Activated CD4-positive, alpha-beta T cell treated with anti-CD3 and anti-CD28 coated beads, Interleukin-2, amount 50 U/mL, for 48 hours (primary cell): ENCODE results near the gene PTPN2.
A peak's percentile ranks its signal among the peaks of the same experiment; 100 is the strongest.

Experiments used
- DNase-seq, 2 experiments: peaks; one replicate each; pipeline ENCODE4 v3.0.0-alpha.2; 2020

PTPN2 gene

GRCh38 chr18:12857215-12857905, 26.7 kb downstream of the PTPN2 start:
- DNase-seq: peak; percentile 43 to 60

GRCh38 chr18:12855916-12856315, 28.1 kb downstream of the PTPN2 start:
- DNase-seq: no peak

- DNase-seq: no peak
Observed at GRCh38 chr18:12852566-12853315, 31.3 kb downstream of the PTPN2 start.

DNA sequence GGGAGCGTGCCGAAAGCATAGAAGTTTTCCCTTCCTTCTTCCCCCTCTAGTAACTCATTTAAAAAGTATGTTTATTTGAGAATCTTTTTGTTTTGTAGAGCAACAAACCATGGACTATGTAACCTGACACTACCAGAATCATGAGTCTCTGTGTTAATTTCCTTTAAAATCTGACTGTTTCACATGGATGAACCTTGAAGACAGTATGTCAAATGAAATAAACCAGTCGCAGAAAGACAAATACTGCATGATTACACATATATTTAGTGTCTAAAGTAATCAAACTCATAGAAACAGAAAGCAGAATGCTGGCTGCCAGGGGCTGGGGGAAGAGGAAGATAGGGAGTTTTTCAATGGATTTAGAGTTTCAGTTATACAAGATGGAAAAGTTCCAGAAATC, 32.3 kb downstream of the PTPN2 start:
- DNase-seq: no peak

DNA sequence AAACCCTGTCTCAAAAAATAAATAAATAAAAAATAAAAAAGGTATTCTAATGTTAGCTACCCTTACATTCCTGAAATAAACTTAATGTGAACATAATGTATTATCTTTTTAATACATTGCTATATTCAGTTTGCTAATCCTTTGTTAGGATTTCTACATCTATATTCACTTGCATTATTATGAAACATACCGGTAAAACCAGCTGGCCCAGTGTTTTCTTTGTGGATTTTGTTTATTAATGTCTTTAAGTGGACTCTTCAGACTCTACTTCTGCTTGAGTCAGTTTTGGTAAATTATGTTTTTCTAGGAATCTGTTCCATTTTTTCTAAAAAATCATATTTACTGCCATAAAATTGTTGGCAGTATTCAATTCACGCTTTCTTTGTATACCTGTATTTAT, 34.5 kb downstream of the PTPN2 start:
- DNase-seq: no peak

DNA sequence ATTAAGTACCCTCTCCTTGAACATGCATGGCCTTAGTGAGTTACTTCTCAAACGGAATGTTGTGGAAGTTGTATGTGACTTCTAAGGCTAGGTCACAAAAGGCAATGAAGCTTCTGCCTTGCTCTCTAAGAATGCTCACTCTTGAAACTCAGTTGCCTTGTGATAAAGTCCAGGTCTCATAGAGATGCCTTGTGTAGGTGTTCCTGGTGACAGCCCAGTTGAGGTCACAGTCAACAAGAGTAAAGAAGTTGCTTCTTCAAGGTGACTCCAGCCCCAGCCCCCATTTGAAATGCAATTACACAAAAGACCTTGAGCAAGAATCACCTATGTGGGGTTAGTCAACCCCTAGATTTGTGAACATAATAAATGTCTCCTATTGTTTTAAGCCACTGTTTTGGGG, 35.6 kb downstream of the PTPN2 start:
- DNase-seq: no peak

GRCh38 chr18:12844391-12844790, 39.6 kb downstream of the PTPN2 start:
- no peak for DNase-seq

DNA sequence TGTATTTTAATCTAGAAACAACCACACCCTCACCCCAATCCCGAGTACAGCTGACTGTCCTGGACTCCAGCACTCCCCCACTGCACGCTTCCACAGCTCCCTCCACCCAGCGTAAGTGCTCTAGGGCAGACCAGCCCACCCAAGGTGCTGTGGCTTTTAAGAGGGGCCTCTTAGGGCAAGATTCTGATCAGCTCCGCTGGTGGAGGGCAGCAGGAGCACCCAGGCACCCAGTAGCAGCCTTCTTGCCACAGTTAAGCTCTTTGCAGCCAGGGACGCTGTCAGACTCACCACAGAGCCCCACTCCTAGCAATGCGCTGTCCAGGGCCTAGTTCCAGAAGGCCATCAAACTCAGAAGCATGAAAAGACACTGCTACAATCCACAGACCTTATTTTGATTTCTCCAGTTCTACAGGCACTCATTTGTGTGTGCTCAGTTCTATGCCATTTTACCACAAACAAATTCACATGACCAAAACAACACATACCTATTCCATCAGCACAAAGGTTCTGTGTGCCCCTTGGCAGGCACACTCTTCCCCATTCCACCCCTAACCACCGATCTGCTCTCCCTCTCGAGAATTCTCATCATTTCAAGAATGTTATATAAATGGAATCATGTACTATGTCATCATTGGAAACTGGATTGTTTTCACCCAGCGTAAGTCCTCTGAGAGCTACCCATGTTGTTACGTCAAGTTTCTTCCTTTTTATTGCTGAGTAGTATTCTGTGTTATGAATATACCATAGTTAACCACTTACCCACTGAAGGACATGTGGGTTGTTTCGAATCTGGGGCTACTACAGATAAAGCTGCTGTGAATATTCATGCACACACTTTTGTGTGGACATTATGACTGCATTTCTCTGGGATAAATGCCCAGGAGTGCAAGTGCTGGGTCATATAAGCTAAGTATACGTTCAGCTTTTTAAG, 40.4 kb downstream of the PTPN2 start:
- DNase-seq: peak in 1 of 2 experiments; percentile 22

GRCh38 chr18:12842459-12843380, 41.3 kb downstream of the PTPN2 start:
- DNase-seq: no peak

DNA sequence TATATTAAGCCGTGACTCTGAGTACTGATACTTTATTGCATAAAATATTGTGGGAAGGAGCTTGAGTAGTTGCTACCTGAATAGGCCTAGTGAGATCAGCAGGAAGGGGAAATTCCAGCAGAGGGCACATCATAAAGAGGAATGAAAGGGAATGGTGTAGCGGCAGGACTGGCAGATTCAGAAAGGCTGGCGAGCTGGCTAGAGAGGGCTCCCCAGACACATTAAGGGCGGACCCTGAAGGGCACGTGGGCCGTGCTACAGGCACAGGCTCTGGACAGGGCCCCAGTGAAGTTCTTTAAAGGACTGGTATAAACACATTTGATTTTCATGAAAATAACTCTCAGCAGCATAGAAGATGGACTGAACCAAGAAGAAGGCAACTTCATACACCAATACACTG, 43.0 kb downstream of the PTPN2 start:
- DNase-seq: no peak

- no peak for DNase-seq
Observed at GRCh38 chr18:12840382-12840781, 43.7 kb downstream of the PTPN2 start.

DNA sequence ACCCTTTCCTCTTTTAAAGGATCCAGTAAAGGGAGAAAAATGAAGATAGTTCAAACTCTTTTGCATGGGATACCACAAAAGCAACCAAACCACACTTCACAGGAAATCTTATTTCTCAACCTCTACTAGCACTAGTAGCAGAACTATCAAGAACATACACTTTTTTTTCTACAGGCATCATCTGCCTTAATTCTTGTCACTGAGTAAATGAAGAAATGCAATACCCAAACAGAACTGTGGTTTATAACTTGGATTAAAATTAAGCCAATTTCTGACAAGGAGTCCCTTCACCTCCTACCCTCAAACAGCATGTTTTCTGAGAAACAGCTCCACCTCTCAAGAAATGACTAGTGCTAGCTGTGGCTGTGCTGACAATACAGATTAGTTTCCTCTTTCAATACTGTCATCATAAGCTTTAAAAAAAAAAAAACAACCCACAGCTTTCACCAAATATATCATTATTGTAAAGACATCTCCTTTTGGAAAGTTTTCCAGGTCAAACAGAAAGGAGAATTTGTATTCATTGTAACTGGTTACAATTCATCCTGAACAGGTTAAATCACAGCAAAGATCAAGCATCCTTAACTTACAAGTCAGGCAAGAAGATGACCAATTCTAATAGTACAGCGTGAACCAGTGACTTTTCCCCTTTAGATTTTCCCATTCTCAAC, 44.4 kb downstream of the PTPN2 start:
- DNase-seq: peak in 1 of 2 experiments; percentile 43

DNA sequence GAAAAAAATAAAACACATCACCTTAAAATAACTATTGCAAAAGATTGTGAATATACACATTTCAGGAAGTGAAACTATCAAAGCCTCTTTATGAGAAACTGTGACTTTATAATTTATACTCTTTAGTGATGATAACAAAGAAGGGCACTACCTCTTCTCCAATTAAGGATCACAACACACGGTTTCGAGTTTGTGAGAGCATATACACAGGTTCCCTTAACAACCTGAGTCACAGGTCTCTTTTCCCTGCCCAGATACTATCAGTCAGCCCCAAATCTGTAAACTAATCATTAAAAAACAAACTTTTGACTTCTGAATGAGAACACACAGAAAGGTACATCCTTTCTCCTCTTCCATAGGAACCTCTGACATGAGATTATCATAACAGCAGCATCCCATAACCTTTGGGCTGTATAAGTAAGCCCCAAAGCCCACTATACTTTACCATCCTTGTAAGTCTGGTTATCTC, 44.9 kb downstream of the PTPN2 start:
- DNase-seq: no peak

GRCh38 chr18:12838178-12838634, 45.8 kb downstream of the PTPN2 start:
- peak in 1 of 2 experiments; percentile 15 for DNase-seq

DNA sequence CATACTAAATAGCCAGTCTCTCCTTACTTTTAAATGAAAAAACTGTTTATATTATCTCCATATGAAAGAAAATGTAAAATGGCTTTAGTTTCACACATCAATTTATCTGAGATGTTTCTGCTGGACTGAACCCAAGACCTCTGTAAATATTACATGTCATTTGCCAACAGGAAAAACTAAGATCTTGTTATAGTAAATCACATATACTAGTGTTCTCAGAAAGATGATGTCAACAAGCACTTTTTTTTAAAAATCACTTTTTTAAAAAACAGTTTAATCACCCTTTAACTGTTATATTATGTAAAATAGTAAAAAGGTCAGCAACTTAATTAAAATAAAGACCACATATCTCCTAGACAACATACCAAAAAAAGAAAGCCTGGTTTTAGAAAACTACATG, 46.3 kb downstream of the PTPN2 start:
- DNase-seq: no peak

DNA sequence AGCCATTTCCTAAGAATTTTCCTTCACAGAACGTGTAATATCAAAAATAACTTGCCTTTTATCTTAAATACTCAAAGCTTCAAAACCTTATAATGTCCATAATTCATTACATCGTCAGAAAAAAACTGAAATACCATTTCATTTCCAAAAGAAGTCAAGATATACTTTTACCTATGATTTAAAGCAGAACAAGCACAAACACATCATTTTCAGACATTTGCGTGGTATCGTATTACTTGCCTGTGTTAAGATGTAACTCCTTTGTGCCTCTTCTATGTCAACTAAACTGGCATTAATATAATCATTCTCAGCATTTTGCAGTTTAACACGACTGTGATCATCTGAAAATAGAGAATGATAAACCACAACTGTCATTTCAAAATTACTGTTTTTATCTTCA, 47.5 kb downstream of the PTPN2 start:
- no peak for DNase-seq

DNA sequence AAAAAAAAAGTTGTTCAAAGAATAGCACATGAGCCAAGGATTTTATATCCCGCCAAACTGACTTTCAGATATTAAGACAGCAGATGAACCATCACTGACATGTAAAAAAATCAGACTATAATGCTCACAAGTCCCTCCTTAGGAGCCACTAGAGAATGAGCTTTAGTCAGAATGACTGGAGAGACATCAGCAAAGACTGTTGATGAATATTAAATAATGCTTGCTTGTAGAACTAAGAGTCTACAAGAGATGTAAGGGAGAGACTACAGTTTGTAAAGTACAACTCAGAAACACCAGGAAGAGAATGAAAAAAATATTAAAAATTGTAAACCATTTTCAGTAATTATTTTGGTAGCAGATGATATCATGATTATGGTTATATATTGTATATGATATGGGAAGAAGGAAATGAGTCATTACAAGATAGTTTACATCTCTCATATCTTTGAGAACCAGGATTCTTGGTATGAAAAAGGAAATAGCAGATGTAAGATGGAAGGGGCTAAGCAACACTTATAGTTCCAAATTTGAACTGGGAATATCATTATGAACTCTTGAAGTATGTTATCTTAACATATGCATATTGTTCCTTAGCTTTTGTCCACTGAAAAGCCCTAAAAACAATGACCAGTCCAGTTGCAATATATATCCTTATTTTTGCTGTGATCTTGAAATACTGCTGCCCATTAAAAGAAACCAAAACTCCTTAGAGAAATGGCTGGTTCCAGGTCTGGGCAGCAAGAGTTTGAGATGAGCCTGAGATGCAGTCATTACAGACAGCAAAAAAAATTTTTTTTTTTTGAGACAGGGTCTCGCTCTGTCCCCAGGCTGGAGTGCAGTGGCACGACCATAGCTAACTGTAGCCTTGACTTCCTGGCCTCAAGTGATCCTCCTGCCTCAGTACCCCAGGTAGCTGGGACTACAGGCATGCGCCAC, 55.7 kb downstream of the PTPN2 start:
- DNase-seq: no peak

DNA sequence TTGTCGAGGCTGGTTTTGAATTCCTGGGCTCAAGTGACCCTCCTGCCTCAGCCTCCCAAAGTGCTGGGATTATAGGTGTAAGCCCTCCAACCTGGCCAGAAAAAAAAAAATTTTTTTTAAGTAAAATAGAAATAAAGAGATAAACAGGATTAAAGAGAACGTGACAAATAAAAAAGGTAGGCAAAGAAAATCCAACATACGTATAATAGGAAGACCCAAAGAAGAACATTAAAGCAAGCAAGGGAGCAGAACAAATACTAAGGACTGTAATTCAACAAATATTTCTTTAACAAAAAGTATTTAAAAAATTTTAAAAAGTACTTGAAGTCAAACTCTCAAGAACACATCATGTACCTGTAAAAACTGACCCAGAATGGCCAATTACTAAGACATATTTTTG, 56.4 kb downstream of the PTPN2 start:
- DNase-seq: no peak

GRCh38 chr18:12825230-12825629, 58.8 kb downstream of the PTPN2 start:
- DNase-seq: no peak

GRCh38 chr18:12823892-12824291, 60.1 kb downstream of the PTPN2 start:
- no peak for DNase-seq
